CD8-positive, alpha-beta memory T cell (primary cell): ENCODE data around the gene IFNGR1. TPM values are rescaled to one million over a fixed set of nuclear protein-coding genes. Genes with fewer than 3 reads are reported as not detected.
"Not testable (repeated sequence)": the region's sequence is repeated elsewhere in the genome, so short reads cannot be mapped to it uniquely, and the experiment has no call there.

Experiments used
- CTCF ChIA-PET: fragments of 350-600 bp; sonication (Branson Sonifier 250); formaldehyde crosslinking; loops from one replicate; lab custom pipeline; 2021; ENCODE audit warnings: antibody characterized with exemption; lab: Charles Lee
- POLR2A ChIA-PET: fragments of 350-600 bp; sonication (Branson Sonifier 250); formaldehyde crosslinking; loops from one replicate; lab custom pipeline; 2021; ENCODE audit warnings: antibody characterized with exemption; lab: Charles Lee
- DNase-seq, 5 donors: peaks; one replicate each; pipeline versions ENCODE4 v3.0.0 to v3.0.0-alpha.2; 2020 to 2022; ENCODE audit warnings: mixed read lengths in 1 of 5
- H3K27ac ChIP-seq: one replicate; pipeline ENCODE4 v1.7.0; 2013; ENCODE audit warnings: low read depth, mild to moderate bottlenecking, low read length, moderate library complexity
- H3K27me3 ChIP-seq: 2 replicates; pipeline ENCODE4 v1.7.0; 2013; ENCODE audit warnings: low read length, mild to moderate bottlenecking; ENCODE audit not compliant: insufficient read depth, poor library complexity, severe bottlenecking
- H3K36me3 ChIP-seq: 2 replicates; pipeline ENCODE4 v1.7.0; 2013; ENCODE audit warnings: mild to moderate bottlenecking, low read length, moderate library complexity; ENCODE audit not compliant: insufficient read depth
- H3K4me1 ChIP-seq: 2 replicates; pipeline ENCODE4 v1.7.0; 2013; ENCODE audit warnings: mild to moderate bottlenecking, low read length, moderate library complexity; ENCODE audit not compliant: insufficient read depth
- H3K4me3 ChIP-seq: 2 replicates; pipeline ENCODE4 v1.7.0; 2013; ENCODE audit warnings: mild to moderate bottlenecking, low read length
- H3K9me3 ChIP-seq: 2 replicates; pipeline ENCODE4 v1.7.0; 2013; ENCODE audit warnings: mild to moderate bottlenecking, low read length
- H3K27ac Mint-ChIP-seq, 8 donors: one replicate each; pipeline ENCODE4 v1.8.0; 2020 to 2021; ENCODE audit warnings: mixed read lengths in 8 of 8, mild to moderate bottlenecking in 6 of 8, inconsistent platforms in 3 of 8, moderate library complexity in 3 of 8
- H3K27me3 Mint-ChIP-seq, 2 donors: one replicate each; pipeline ENCODE4 v1.8.0; 2020 to 2021; ENCODE audit warnings: mixed read lengths in 2 of 2, mild to moderate bottlenecking in 1 of 2, moderate library complexity in 1 of 2
- H3K36me3 Mint-ChIP-seq, 3 donors: one replicate each; pipeline ENCODE4 v1.8.0; 2020 to 2021; ENCODE audit warnings: mixed read lengths in 3 of 3, inconsistent platforms in 1 of 3, mild to moderate bottlenecking in 1 of 3
- H3K4me1 Mint-ChIP-seq, 3 donors: one replicate each; pipeline ENCODE4 v1.8.0; 2020 to 2021; ENCODE audit warnings: mixed read lengths in 3 of 3, inconsistent platforms in 1 of 3, mild to moderate bottlenecking in 1 of 3
- H3K4me3 Mint-ChIP-seq, 7 donors: one replicate each; pipeline ENCODE4 v1.8.0; 2020 to 2021; ENCODE audit warnings: mixed read lengths in 7 of 7, mild to moderate bottlenecking in 6 of 7, moderate library complexity in 4 of 7, inconsistent platforms in 2 of 7
- H3K9me3 Mint-ChIP-seq, 5 donors: one replicate each; pipeline ENCODE4 v1.8.0; 2020 to 2022; ENCODE audit warnings: mixed read lengths in 5 of 5, mild to moderate bottlenecking in 3 of 5, moderate library complexity in 2 of 5, inconsistent platforms in 1 of 5
- polyA plus RNA-seq: library from polyadenylated mRNA; unstranded; fragments of 300-500 nt; fragmentation: Illumina TruSeq; gene quantifications from one replicate; pipeline ENCODE4 v1.2.3, GENCODE V29; 2021
- total RNA-seq, 2 experiments: library from RNA; stranded (reverse); gene quantifications; one replicate each; pipeline ENCODE4 v1.2.3, GENCODE V29; 2021

IFNGR1 gene
- total and polyA plus RNA-seq, 3 experiments from 2014 or later = 18.9 to 80.0 (median 19.9) TPM

GRCh38 chr6:137216106-137216505 is 3.1 kb downstream of the IFNGR1 start:
- no peak for DNase-seq
- Histone ChIP-seq H3K4me1 (peaks cover 54% of the 10 kb centered on the region), H3K4me3 (no peak overlapping the region), H3K36me3 (no peaks in the 10 kb centered on the region), H3K9me3 (no peaks in the 10 kb centered on the region), H3K27me3 (no peaks in the 10 kb centered on the region), H3K27ac (no peak overlapping the region)
- Mint-ChIP-seq H3K4me3 (peak overlapping the region; percentile 94 to 100 (median 98)), H3K36me3 (peaks cover 0 to 18% (median 11%) of the 10 kb centered on the region in 3 donors), H3K9me3 (peaks cover 0 to 2% (median 0%) of the 10 kb centered on the region in 5 donors), H3K27ac (peak overlapping the region; percentile 65 to 100 (median 90)), H3K27me3 (no peaks in the 10 kb centered on the region), H3K4me1 (peaks cover 68 to 91% (median 91%) of the 10 kb centered on the region in 3 donors)
- ChIA-PET CTCF (no interaction called here), POLR2A (interaction anchor here (0.6 kb wide), 1 partner anchor 25 kb away, joined by 3 read pairs; no protein-coding TSS in a partner anchor)

DNA sequence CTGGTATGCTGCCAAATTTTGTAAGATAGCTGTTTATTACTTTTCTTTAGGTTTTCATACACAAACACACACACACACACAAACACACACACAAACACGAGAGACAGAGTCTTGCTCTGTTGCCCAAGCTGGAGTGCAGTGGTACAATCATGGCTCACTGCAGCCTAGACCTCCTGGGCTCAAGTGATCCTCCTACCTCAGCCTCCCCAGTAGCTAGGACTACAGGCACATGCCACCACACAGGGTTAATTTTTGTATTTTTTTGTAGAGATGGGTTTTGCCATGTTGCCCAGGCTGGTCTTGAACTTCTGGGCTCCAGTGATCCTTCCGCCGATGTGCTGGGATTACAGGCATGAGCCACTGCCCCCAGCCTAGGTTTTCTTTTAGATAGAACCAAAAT is 3.6 kb downstream of the IFNGR1 start:
- Mint-ChIP-seq H3K27ac (peak overlapping the region in 6 of 8 donors; percentile 61 to 95 (median 70)), H3K36me3 (peaks cover 0 to 18% (median 11%) of the 10 kb centered on the region in 3 donors), H3K4me1 (peaks cover 71 to 93% (median 91%) of the 10 kb centered on the region in 3 donors), H3K4me3 (peak overlapping the region; percentile 22 to 76 (median 49))
- H3K4me1 ChIP-seq = peaks cover 54% of the 10 kb centered on the region
- H3K9me3 Mint-ChIP-seq, H3K27ac ChIP-seq, H3K36me3 ChIP-seq, POLR2A ChIA-PET, H3K27me3 Mint-ChIP-seq, H3K9me3 ChIP-seq, CTCF ChIA-PET, H3K27me3 ChIP-seq, DNase-seq, H3K4me3 ChIP-seq: not testable (repeated sequence)

- Mint-ChIP-seq H3K27me3 (no peaks in the 10 kb centered on the region), H3K27ac (peak overlapping the region in 4 of 8 donors; percentile 5 to 83 (median 47)), H3K4me1 (peaks cover 71 to 93% (median 91%) of the 10 kb centered on the region in 3 donors), H3K36me3 (peaks cover under 1 to 20% (median 12%) of the 10 kb centered on the region in 3 donors), H3K9me3 (peaks cover 0 to 2% (median 0%) of the 10 kb centered on the region in 5 donors), H3K4me3 (peak overlapping the region in 3 of 7 donors; percentile 32 to 67 (median 38))
- H3K4me1 ChIP-seq = peaks cover 48% of the 10 kb centered on the region
- H3K27me3 ChIP-seq = no peaks in the 10 kb centered on the region
- POLR2A ChIA-PET = no interaction called here
- H3K36me3 ChIP-seq = no peaks in the 10 kb centered on the region
- H3K9me3 ChIP-seq = no peaks in the 10 kb centered on the region
- no peak overlapping the region for H3K27ac ChIP-seq
- H3K4me3 ChIP-seq = no peak overlapping the region
- CTCF ChIA-PET = no interaction called here
- DNase-seq = no peak
Observed at GRCh38 chr6:137214931-137215330, 4.3 kb downstream of the IFNGR1 start.

- CTCF ChIA-PET = no interaction called here
- peaks cover 11 to 27% (median 18%) of the 10 kb centered on the region in 3 donors for H3K36me3 Mint-ChIP-seq
Observed at GRCh38 chr6:137213813-137214212, 5.4 kb downstream of the IFNGR1 start.

DNA sequence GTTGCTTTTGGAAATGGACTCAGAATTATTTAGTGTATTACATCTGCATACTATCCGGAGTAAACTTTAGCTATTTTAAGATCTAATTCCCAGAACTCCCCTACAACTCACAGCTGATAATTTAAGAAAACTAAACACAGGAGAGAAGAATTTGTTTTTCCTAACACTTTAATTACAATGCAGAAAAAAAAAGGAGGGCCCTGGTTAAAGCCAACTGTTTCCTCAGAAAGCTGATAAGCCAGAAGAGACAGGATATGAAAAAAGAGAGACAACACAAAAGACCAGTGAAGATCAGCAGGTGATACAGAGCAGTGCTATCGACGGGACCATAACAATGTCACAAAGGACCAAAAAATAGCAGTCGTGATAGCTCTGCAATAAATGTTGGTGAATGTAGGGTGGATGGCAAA is 5.8 kb downstream of the IFNGR1 start:
- Histone ChIP-seq H3K36me3 (no peaks in the 10 kb centered on the region), H3K27ac (no peak overlapping the region), H3K4me1 (peaks cover 42% of the 10 kb centered on the region), H3K9me3 (no peaks in the 10 kb centered on the region), H3K4me3 (no peak overlapping the region), H3K27me3 (no peaks in the 10 kb centered on the region)
- peak overlapping the region in 6 of 8 donors; percentile 19 to 94 (median 66) for H3K27ac Mint-ChIP-seq
- peaks cover 77 to 97% (median 95%) of the 10 kb centered on the region in 3 donors for H3K4me1 Mint-ChIP-seq
- peaks cover 11 to 23% (median 16%) of the 10 kb centered on the region in 3 donors for H3K36me3 Mint-ChIP-seq
- ChIA-PET POLR2A (no interaction called here), CTCF (no interaction called here)
- DNase-seq = no peak
- H3K4me3 Mint-ChIP-seq = peak overlapping the region; percentile 13 to 82 (median 56)
- no peaks in the 10 kb centered on the region for H3K9me3 Mint-ChIP-seq
- H3K27me3 Mint-ChIP-seq = no peaks in the 10 kb centered on the region

More at GRCh38 chr6:137213813-137214212, 5.4 kb downstream of the IFNGR1 start:
- Histone ChIP-seq H3K36me3 (no peaks in the 10 kb centered on the region), H3K9me3 (no peaks in the 10 kb centered on the region), H3K4me3 (no peak overlapping the region), H3K27me3 (no peaks in the 10 kb centered on the region), H3K4me1 (peaks cover 43% of the 10 kb centered on the region), H3K27ac (no peak overlapping the region)
- POLR2A ChIA-PET = no interaction called here
- H3K9me3 Mint-ChIP-seq = peaks cover 0 to 2% (median 0%) of the 10 kb centered on the region in 5 donors
- no peaks in the 10 kb centered on the region for H3K27me3 Mint-ChIP-seq
- H3K27ac Mint-ChIP-seq = peak overlapping the region in 6 of 8 donors; percentile 6 to 94 (median 66)
- peaks cover 74 to 97% (median 97%) of the 10 kb centered on the region in 3 donors for H3K4me1 Mint-ChIP-seq
- H3K4me3 Mint-ChIP-seq = peak overlapping the region; percentile 13 to 82 (median 56)
- DNase-seq = no peak

DNA sequence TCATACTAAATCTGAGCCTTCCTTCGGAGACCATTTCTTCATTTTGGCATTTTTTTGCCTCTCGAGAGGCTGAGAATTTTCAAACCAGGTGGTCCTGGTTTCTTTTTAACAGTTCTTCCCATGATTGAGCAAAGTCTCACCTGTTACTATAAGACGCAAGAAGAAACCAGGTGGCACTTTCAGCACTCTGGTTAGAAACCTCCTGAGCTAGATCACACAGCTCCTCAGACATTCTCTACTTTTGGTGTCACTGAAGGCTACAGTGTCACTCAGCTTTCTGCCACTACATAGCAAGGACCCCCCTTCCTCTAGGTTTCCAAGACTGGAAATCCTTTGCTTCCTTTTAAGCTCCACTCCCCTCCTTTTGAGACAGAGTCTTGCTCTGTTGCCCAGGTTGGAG is 7.3 kb downstream of the IFNGR1 start:
- Histone ChIP-seq H3K4me1 (peaks cover 28% of the 10 kb centered on the region), H3K27me3 (no peaks in the 10 kb centered on the region), H3K4me3 (no peak overlapping the region), H3K27ac (no peak overlapping the region), H3K9me3 (no peaks in the 10 kb centered on the region), H3K36me3 (no peaks in the 10 kb centered on the region)
- H3K4me1 Mint-ChIP-seq = peaks cover 74 to 93% (median 93%) of the 10 kb centered on the region in 3 donors
- DNase-seq = no peak
- peaks cover 20 to 32% (median 21%) of the 10 kb centered on the region in 3 donors for H3K36me3 Mint-ChIP-seq
- peak overlapping the region in 5 of 7 donors; percentile 2 to 86 (median 32) for H3K4me3 Mint-ChIP-seq
- H3K9me3 Mint-ChIP-seq = peaks cover 0 to 2% (median 0%) of the 10 kb centered on the region in 5 donors
- POLR2A ChIA-PET = no interaction called here
- CTCF ChIA-PET = no interaction called here
- no peaks in the 10 kb centered on the region for H3K27me3 Mint-ChIP-seq
- peak overlapping the region in 5 of 8 donors; percentile 2 to 57 (median 21) for H3K27ac Mint-ChIP-seq

- ChIA-PET CTCF (no interaction called here), POLR2A (no interaction called here)
- Histone ChIP-seq H3K9me3 (no peaks in the 10 kb centered on the region), H3K27me3 (no peaks in the 10 kb centered on the region), H3K4me1 (peaks cover 19% of the 10 kb centered on the region), H3K27ac (no peak overlapping the region), H3K4me3 (no peak overlapping the region), H3K36me3 (no peaks in the 10 kb centered on the region)
- Mint-ChIP-seq H3K27ac (peak overlapping the region in 4 of 8 donors; percentile 33 to 74 (median 60)), H3K9me3 (peaks cover 0 to 2% (median 0%) of the 10 kb centered on the region in 5 donors), H3K36me3 (peaks cover 23 to 39% (median 25%) of the 10 kb centered on the region in 3 donors), H3K27me3 (no peaks in the 10 kb centered on the region), H3K4me1 (peaks cover 71 to 89% (median 88%) of the 10 kb centered on the region in 3 donors), H3K4me3 (peak overlapping the region in 1 of 7 donors; percentile 8)
- no peak for DNase-seq
Observed at GRCh38 chr6:137210903-137211302, 8.3 kb downstream of the IFNGR1 start.

DNA sequence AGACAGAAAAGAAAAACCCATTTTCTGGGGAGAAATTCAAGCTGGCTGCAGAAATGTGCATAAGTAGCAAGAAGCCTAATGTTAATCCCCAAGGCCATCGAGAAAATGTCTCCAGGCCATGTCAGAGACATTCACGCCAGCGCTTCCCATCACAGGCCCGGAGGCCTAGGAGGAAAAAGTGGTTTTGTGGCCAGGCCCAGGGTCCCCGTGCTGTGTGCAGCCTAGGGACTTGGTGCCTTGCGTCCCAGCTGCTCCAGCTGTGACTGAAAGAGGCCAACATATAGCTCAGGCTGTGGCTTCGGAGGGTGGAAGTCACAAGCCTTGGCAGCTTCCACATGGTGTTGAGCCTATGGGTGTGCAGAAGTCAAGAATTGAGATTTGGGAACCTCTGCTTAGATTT is 10.9 kb downstream of the IFNGR1 start:
- peak overlapping the region in 2 of 8 donors; percentile 31 to 71 for H3K27ac Mint-ChIP-seq
- no peak overlapping the region for H3K4me3 Mint-ChIP-seq
- no peak overlapping the region for H3K27ac ChIP-seq
- CTCF ChIA-PET = no interaction called here
- POLR2A ChIA-PET = no interaction called here
- no peaks in the 10 kb centered on the region for H3K27me3 Mint-ChIP-seq
- H3K4me1 Mint-ChIP-seq = peaks cover 62 to 77% (median 63%) of the 10 kb centered on the region in 3 donors
- peaks cover 11% of the 10 kb centered on the region for H3K36me3 ChIP-seq
- H3K36me3 Mint-ChIP-seq = peaks cover 25 to 54% (median 39%) of the 10 kb centered on the region in 3 donors
- H3K4me3 ChIP-seq = no peak overlapping the region
- peaks cover 6% of the 10 kb centered on the region for H3K4me1 ChIP-seq
- no peaks in the 10 kb centered on the region for H3K27me3 ChIP-seq
- DNase-seq = no peak
- H3K9me3 Mint-ChIP-seq = peaks cover 0 to 2% (median 0%) of the 10 kb centered on the region in 5 donors
- no peaks in the 10 kb centered on the region for H3K9me3 ChIP-seq
